GM21390 (cell line): ENCODE results near the gene CYBRD1.

Experiments used
- ATAC-seq: cut with Tn5 transposase; IDR thresholded peaks from one replicate; pipeline ENCODE4 v1.9.1; 2021; ENCODE audit not compliant: unreplicated experiment

The CYBRD1 gene

DNA sequence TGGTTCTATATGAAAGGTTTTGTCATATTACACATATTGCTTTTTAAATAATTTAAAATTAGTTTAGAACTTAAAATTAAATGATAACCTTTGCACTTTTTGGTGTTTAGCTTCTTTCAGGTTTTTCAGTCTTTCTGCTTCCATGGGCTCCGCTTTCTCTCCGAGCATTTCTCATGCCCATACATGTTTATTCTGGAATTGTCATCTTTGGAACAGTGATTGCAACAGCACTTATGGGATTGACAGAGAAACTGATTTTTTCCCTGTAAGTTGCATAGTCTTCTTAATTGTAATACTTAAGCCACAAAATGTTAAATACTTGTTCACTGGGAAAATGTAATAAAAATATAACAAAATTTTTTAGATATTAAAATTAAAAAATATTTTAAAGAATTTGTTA lies 31.0 kb downstream of the CYBRD1 start:
- ATAC-seq, result no peak

DNA sequence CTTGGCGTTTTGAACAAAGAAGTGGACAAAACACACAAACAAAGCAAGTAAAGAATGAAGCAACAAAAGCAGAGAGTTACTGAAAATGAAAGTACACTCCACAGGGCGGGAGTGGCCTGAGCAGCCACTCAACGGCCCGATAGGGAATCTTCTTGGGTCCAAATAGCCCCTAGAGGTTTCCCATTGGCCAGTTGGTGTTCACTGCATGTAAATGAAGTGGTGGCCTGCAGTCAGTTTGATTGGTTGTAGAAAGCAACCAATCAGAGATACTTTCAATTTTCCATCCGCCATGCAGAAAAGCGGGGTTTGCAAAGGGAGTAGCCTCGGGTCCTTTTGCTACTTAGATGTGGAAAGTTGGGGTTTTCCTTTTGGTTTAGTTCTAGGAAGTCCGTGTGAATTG lies 31.6 kb downstream of the CYBRD1 start:
- ATAC-seq, result no peak

DNA sequence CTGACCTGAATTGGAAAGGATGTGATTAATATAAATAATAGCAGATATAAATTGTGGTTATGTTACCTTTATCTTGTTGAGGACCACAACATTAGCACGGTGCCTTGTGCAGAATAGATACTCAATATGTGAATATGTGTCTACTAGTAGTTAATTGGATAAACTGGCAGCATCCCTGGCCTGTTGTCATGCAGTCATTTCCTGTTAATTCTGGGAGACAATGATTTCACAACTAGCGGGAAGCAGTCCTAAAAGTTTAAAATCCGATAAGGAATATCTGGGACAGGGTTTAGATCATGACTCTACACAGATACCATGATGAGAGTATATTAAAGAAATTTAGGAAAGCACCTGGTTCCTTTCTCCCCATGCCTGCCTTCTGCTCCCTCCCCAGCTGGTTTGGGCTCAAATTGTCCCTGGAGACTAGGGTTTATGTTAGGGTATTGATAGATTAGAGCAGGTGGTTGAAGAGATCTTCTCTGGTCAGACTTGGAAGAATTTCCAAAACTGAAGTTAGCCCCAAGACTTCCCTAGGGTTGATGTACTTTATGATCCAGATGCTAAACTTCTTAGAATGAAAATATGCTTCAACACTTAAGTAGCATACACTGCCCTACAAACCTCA lies 32.8 kb downstream of the CYBRD1 start:
- no peak for ATAC-seq

DNA sequence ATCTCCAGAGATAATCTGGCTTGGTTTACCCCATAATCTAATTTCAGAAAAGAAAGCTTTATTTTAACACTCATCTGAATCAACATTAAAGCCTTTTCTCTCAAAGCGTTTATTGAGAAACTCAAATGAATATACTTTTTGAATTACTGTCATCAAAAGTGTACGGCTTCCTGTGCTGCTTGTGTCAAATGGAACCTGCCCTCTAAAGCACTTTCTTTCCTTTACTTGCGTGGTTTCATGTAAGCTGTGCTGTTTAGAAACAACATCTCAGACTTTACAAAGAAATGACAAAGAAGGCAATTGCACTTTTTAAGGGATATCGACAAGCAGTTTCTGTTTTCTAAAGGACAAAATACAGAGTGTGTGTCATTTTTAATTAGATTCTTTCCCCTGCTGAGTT lies 35.1 kb downstream of the CYBRD1 start:
- no peak for ATAC-seq

DNA sequence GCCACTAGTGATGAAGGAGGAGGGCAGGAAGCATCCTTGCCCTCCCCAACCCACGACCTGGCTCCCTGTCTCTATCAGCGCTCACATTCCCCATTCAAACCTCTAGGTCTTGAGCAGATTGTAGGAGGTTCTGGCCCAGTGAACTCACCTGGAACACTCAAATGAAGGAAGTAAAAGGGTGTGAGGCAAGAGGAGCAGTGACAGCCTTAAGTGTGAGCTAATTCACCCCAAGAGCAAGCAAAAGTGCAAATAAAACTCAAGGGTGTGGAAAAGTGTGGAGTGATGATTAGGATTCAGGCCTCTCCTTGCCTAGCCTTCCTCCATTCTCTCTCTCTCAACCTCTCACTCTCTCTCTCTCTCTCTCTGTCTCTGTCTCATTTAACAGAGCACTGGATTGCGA lies 41.0 kb downstream of the CYBRD1 start:
- ATAC-seq, result no peak

DNA sequence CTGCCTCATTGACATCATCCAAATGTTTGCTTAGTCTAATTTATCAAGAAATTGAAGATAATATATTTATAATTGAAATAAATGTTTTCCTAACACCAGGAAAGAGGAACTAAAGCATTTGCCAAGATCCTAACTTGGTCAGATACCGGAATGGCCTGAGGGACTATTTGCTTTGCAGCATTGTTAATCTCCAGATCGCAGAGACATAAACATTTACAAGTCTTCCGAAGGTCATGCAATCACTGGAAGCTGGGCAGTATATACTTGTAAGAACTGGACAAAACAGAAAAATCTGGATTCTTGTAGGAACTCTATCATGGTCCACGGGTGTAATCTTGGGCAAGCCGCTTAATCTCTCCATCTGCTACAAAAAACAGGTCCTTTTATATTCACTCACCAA lies 42.2 kb downstream of the CYBRD1 start:
- no peak for ATAC-seq

DNA sequence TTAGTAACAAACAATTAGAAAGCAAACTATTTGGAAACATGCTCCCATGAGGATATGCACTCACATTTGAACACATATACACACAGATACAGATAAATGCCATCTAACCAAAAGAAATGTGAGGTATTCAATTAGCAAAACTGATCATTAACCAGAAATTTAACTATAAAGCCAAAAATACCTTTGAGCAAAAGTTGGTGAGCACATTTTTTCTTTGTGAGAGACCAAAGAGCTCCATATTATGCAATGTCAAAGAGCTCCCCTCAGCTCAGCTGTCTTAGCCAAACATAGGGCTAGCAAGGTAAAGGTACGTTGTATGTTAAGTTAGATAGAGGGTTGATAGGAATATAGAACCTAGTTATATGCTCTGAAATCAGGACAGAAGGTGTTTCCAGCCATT lies 43.8 kb downstream of the CYBRD1 start:
- no peak for ATAC-seq

GRCh38 chr2:171566753-171567152 lies 44.5 kb downstream of the CYBRD1 start:
- no peak for ATAC-seq

DNA sequence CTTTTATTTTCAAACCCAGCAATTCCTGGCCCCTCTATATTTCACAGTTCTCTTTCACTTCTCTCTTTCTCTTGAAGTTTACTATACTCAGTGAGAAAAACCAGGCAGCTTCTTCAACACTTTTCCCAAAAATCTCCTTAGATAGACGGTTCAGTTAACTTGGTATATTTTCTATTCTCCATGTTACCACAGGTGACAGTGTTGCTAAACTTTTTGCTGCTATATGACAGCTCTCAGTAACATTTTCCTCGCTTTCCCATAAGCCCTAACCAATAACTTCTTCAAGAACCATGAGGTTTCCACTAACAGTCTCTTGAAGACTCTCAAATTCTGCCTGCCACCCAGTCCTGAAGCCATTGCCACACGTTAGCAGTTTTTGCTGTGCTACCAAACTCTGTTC lies 45.8 kb downstream of the CYBRD1 start:
- no peak for ATAC-seq

DNA sequence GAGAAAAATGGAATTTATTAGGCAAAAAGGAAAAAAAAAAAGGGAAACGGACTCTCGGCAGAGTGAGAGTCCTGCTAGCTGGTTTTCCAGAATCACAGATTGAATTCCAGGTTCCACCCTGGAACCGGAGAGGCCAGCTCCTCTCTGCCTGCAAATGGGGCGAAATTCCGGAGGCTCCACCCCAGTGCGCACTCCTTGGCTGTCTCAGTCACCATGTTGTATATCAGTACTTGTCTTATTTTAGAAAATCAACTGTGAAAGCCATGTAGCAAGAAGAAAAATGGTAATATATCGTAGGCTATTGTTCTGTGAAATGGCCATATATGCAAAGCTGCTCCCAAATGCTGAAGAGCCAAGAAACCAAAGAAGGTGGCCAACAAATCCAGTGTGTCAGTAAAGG lies 49.4 kb downstream of the CYBRD1 start:
- no peak for ATAC-seq

GRCh38 chr2:171574149-171574795 lies 52.0 kb downstream of the CYBRD1 start:
- ATAC-seq, result peak; percentile 94

- no peak for ATAC-seq
These were observed 53.3 kb downstream of the CYBRD1 start for GRCh38 chr2:171575606-171576005.

DNA sequence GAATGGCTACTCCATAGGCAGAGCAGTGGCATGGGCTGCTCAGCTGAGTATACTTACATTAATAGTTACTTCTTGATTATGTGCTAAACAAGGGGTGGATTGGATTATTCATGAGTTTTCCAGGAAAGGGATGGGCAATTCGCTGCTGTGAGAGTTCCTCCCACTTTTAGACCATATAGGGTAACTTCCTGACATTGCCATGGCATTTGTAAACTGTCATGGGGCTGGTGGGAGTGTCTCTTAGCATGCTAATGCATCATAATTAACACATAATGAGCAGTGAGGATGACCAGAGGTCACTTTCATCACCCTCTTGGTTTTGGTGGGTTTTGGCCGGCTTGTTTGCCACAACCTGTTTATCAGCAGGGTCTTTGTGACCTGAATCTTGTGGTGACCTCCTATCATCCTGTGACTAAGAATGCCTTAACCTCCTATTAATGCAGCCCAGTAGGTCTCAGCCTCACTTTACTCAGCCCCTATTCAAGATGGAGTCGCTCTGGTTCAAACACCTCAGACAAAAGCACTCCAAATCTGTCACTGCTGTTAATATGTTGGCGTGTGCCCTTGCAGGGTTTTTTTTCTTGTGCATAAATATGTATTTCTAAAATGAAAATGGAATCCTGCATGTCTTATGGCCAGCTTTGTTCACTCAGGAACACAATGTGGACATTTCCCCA lies 56.0 kb downstream of the CYBRD1 start:
- no peak for ATAC-seq

DNA sequence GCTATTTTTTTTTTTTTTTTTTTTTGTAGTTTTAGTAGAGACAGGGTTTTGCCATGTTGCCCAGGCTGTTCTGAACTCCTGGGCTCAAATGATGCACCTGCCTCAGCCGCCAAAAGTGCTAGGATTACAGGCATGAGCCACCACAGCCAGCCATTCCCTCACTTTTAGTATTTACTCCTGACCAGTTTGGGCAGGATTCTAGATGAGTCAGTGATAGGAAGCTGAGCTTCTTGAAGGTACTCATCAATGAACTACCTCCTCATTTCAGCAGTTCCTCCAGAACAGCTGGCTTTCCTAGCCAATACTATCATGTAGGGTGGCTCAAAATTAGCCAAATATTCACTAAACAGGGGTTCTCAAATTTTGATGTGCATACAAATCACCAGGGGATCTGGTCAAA lies 57.2 kb downstream of the CYBRD1 start:
- no peak for ATAC-seq

DNA sequence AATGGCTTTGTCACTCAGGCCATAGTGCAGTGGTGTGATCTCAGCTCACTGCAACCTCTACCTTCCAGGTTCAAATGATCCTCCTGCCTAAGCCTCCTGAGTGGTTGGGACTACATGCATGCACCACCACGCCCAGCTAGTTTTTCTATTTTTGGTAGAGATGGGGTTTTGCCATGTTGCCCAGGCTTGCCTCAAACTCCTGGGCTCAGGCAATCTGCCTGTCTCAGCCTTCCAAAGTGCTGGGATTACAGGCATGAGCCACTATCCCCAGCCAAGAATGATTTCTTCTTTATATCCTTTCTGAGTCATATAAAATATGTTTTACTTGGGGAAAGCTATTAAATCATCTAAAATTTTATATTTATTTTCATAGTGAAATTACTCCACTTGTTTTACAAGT lies 61.3 kb downstream of the CYBRD1 start:
- no peak for ATAC-seq

DNA sequence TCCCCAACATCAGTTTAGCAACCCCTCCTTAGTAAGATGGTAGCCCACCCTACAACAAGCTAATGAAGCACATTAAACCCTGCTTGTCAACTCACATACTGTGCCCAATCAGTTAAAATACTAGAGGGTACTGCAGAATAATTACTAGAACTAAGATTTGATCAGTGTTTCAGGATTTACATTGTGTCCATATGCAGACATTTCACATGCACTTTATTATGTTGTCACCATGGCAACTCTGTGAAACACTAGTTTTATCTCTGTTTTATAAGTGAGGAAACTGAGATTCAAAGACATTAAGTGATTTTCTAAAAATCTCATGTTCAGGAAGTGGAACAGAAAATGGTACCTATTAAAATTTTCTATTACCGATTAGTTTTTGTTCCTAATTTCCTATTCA lies 61.7 kb downstream of the CYBRD1 start:
- no peak for ATAC-seq

GRCh38 chr2:171587132-171587531 lies 64.9 kb downstream of the CYBRD1 start:
- no peak for ATAC-seq

- ATAC-seq, result no peak
These were observed 65.3 kb downstream of the CYBRD1 start for GRCh38 chr2:171587567-171587966.

GRCh38 chr2:171590116-171590515 lies 67.8 kb downstream of the CYBRD1 start:
- ATAC-seq, result no peak

GRCh38 chr2:171592036-171592555 lies 69.8 kb downstream of the CYBRD1 start:
- no peak for ATAC-seq

GRCh38 chr2:171595456-171595855 lies 73.2 kb downstream of the CYBRD1 start:
- no peak for ATAC-seq

- ATAC-seq, result no peak
These were observed 73.6 kb downstream of the CYBRD1 start for GRCh38 chr2:171595896-171596295.
